K562 (cell line): ENCODE results near the gene GRXCR2. TPM values are rescaled to one million over a fixed set of nuclear protein-coding genes. Genes with fewer than 3 reads are reported as not detected.

Source experiments
- AFF4 ChIP-seq: sonication (generic); formaldehyde crosslinking; IDR thresholded peaks from 2 replicates; pipeline ENCODE4 v1.8.0; 2023; ENCODE audit warnings: mild to moderate bottlenecking, missing genetic modification reagents
- CBX1 ChIP-seq: sonication (generic); IDR thresholded peaks from 2 replicates; pipeline ENCODE4 v1.6.1; 2016; ENCODE audit warnings: antibody characterized with exemption, low read depth, mild to moderate bottlenecking
- CUX1 ChIP-seq: fragments of 200-800 bp; sonication (Bioruptor generic); IDR thresholded peaks from 2 replicates; pipeline ENCODE4 v1.6.1; 2016; ENCODE audit warnings: missing genetic modification characterization, missing compliant biosample characterization
- DPF2 ChIP-seq: fragments of 450-650 bp; IDR thresholded peaks from 2 replicates; pipeline ENCODE4 v1.6.1; 2016
- FOXO4 ChIP-seq: fragments of 450-650 bp; formaldehyde crosslinking; IDR thresholded peaks from 2 replicates; pipeline ENCODE4 v1.4.0; 2020; ENCODE audit warnings: mild to moderate bottlenecking, moderate library complexity
- HDAC1 ChIP-seq, 2 experiments: fragments of 450-650 bp; IDR thresholded peaks; 2 replicates each; pipeline ENCODE4 v1.6.1; 2016 to 2017; ENCODE audit warnings: inconsistent platforms in 1 of 2, mild to moderate bottlenecking in 1 of 2, moderate library complexity in 1 of 2
- UBTF ChIP-seq, 2 experiments: IDR thresholded peaks; 2 replicates each; pipeline ENCODE4 v1.6.1; 2012; ENCODE audit warnings: improper control_type of control experiment in 2 of 2, low read depth in 2 of 2, low read length in 2 of 2, borderline replicate concordance in 1 of 2
- ZNF143 ChIP-seq: sonication (generic); formaldehyde crosslinking; IDR thresholded peaks from 2 replicates; pipeline ENCODE4 v1.9.0; 2022; ENCODE audit warnings: mild to moderate bottlenecking, missing genetic modification reagents
- ZNF511 ChIP-seq: sonication (generic); formaldehyde crosslinking; IDR thresholded peaks from 2 replicates; pipeline ENCODE4 v1.8.0; 2022; ENCODE audit warnings: mild to moderate bottlenecking, missing genetic modification reagents
- polyA plus RNA-seq, 8 experiments: library from polyadenylated mRNA; depleted of rRNA in 4 of 8; stranded (reverse) in 5 of 8; unstranded in 3 of 8; fragments of >200 nt; fragmentation: Nextera tagmentation in 2 of 8; fragmentation: Illumina TruSeq in 1 of 8; extraction: Ambion mirVana in 2 of 8; extraction: Trizol in 1 of 8; gene quantifications; 2 replicates each; pipeline versions ENCODE4 v1.2.1 to v1.2.3, GENCODE V29; 2011 to 2014; ENCODE audit warnings: inconsistent platforms in 1 of 8, missing spikeins in 1 of 8
- total RNA-seq, 7 experiments: library from RNA; depleted of rRNA in 6 of 7; stranded (reverse); fragments of >200 nt in 6 of 7; fragmentation: Illumina TruSeq in 2 of 7; extraction: Trizol in 2 of 7; gene quantifications; 2 replicates each; pipeline versions ENCODE4 v1.2.1 to v1.2.3, GENCODE V29; 2011 to 2021; ENCODE audit warnings: low replicate concordance in 1 of 7

Gene GRXCR2
- total and polyA plus RNA-seq, 9 of the 15 experiments (the other 6 are each of a cell fraction or from before 2014, with no cell fraction given): not detected

GRCh38 chr5:145834917-145835847 is 37.6 kb downstream of the GRXCR2 start, which contains the start of gene PRELID2 (continued):
- peak in 1 of 2 experiments; percentile 51; a peak in 2 of 4 replicates for TF ChIP-seq HDAC1 (IDR thresholded peaks at IDR 0.05)
- TF ChIP-seq ZNF143: peak; percentile 25; the same call in 1 of the 2 replicates
- 0 out of 2 replicates have a peak, but pooled peaks have one; percentile 57 for TF ChIP-seq CUX1 (CRISPR knock-in tag)
- 0 out of 2 replicates have a peak, but pooled peaks have one; percentile 31 for TF ChIP-seq DPF2
- peak; percentile 48; the same call in 1 of the 2 replicates for TF ChIP-seq FOXO4 (CRISPR knock-in tag)
- TF ChIP-seq ZNF511 (CRISPR knock-in tag): peak; percentile 80
- TF ChIP-seq UBTF (IDR thresholded peaks at IDR 0.05; ENCODE audit: borderline replicate concordance in 1 of 2, low read depth in 2 of 2, low read length in 2 of 2): peak; percentile 38 to 97; a peak in 2 of 4 replicates
- TF ChIP-seq CBX1: peak; percentile 89; the same call in 1 of the 2 replicates
- peak; percentile 75; the same call in 1 of the 2 replicates for TF ChIP-seq AFF4 (CRISPR knock-in tag)
